Heart right ventricle (tissue), 16 donors: Measurements from ENCODE around the gene AIG1. TPM values are rescaled to one million over a fixed set of nuclear protein-coding genes. Genes with fewer than 3 reads are reported as not detected.
"Not testable (repeated sequence)": the region's sequence is repeated elsewhere in the genome, so short reads cannot be mapped to it uniquely, and the experiment has no call there.

Experiments used
- ATAC-seq, 8 donors: fragments of 200-7000 bp; cut with Tn5 transposase; one replicate each; pipeline ENCODE4 v1.9.1; 2020; ENCODE audit warnings: mild to moderate bottlenecking in 8 of 8, moderate library complexity in 8 of 8, moderate number of reproducible peaks in 1 of 8
- DNase-seq, 2 donors: peaks; one replicate each; pipeline ENCODE4 v3.0.0-alpha.2; 2020
- H3K27ac ChIP-seq, 10 donors: fragments of 200-600 bp; sonication (generic) in 2 of 10; one replicate each; pipeline versions ENCODE4 v1.5.0 to v1.8.0; 2020 to 2022; ENCODE audit warnings: mild to moderate bottlenecking in 3 of 10
- H3K27me3 ChIP-seq, 7 donors: fragments of 200-600 bp; one replicate each; pipeline ENCODE4 v1.8.0; 2021 to 2022; ENCODE audit warnings: mild to moderate bottlenecking in 2 of 7
- H3K36me3 ChIP-seq, 9 donors: fragments of 200-600 bp; sonication (generic) in 1 of 9; one replicate each; pipeline versions ENCODE4 v1.5.0 to v1.8.0; 2020 to 2022; ENCODE audit warnings: mild to moderate bottlenecking in 2 of 9
- H3K4me1 ChIP-seq, 9 donors: fragments of 200-600 bp; sonication (generic) in 1 of 9; one replicate each; pipeline versions ENCODE4 v1.5.0 to v1.8.0; 2020 to 2022; ENCODE audit warnings: mild to moderate bottlenecking in 4 of 9
- H3K4me3 ChIP-seq, 10 donors: fragments of 200-600 bp; sonication (generic) in 2 of 10; one replicate each; pipeline versions ENCODE4 v1.5.0 to v1.8.0; 2020 to 2022; ENCODE audit warnings: mild to moderate bottlenecking in 7 of 10, moderate library complexity in 2 of 10
- H3K9me3 ChIP-seq, 11 donors: fragments of 200-600 bp in 10 of 11; sonication (generic) in 2 of 11; one replicate each; pipeline versions ENCODE4 v1.5.0 to v1.8.0; 2013 to 2022; ENCODE audit warnings: mild to moderate bottlenecking in 2 of 11, control low read depth in 1 of 11, moderate library complexity in 1 of 11
- WGBS, 2 donors: extraction: QIAGEN DNeasy Blood & Tissue Kit; methylation state at CpG; one replicate each; pipeline ENCODE4 v1.1.7; 2013; ENCODE audit warnings: inconsistent platforms in 1 of 2; 5-methylcytosine and 5-hydroxymethylcytosine counted together
- intact Hi-C, 10 donors: fragments of 100-400 bp; cut with DNase I; formaldehyde crosslinking; loops; one replicate each; pipeline versions ENCODE4 v1.11.1 to v1.14.2; 2022
- polyA plus RNA-seq, 2 donors: library from polyadenylated mRNA; stranded (reverse); fragments of 200-250 nt; gene quantifications; one replicate each; pipeline ENCODE4 v1.2.3, GENCODE V29; 2013
- total RNA-seq, 10 donors: library from RNA; stranded (reverse); fragmentation: NEBNext Ultra II Directional in 3 of 10; extraction: Animal tissue kit (Norgen Biotek cat#: 25700) in 3 of 10; gene quantifications; one replicate each; pipeline versions ENCODE4 v1.2.1 to v1.2.4, GENCODE V29; 2021 to 2023
- TF ChIP-seq, protein P1 (sequence below), 9 donors: fragments of 200-600 bp; sonication (generic) in 2 of 9; IDR thresholded peaks; one replicate each; pipeline versions ENCODE4 v1.5.0 to v1.8.0; 2021 to 2022; ENCODE audit warnings: antibody characterized with exemption in 9 of 9, mild to moderate bottlenecking in 5 of 9, moderate library complexity in 1 of 9
- donor health status: Arrhythmogenic right ventricular cardiomyopathy.
- donor health status: ischemic (EF 13 %, LVEDD 7.1; RV severe dilation, severe dysfunction).
- donor health status: healthy with polysubstance abuse.
- donor health status: DM: no; HTN: yes; CAD: no.
- donor health status: DM: no; HTN: no; CAD: no.
- donor health status: ischemic (EF 25% LVEDD 6.9; RV normal size, moderate dysfunction).
- donor health status: ischemic (EF 25% LVEDD 5.7; RV mildly dilated, moderate dysfunction).
- donor health status: healthy.
- donor health status: DM: yes; HTN: yes; CAD: no.
- donor health status: Ischemic cardiomyopathy.
- donor health status: ischemic (EF 35%, LVEDD 5.7; RV mildly dilated, moderate dysfunction).
- donor health status: nonischemic (EF 11% LVEDD 7.7; RV severe dilation, severe dysfunction).
- donor health status: DM: yes; HTN: yes; CAD: no.
- donor health status: PGD.
- donor health status: ischemic (EF 29% LVEDD 5.4; RV normal size, mild dysfunction).
- donor health status: nonischemic (EF 23%, LVEDD 6.1; RV moderate dilation, normal function).

The AIG1 gene
- total and polyA plus RNA-seq, 12 donors: 17.4 to 83.2 (median 66.2) TPM

- H3K27me3 ChIP-seq: no peaks in the 10 kb centered on the region
- H3K4me1 ChIP-seq: peaks cover 0 to 4% (median 0%) of the 10 kb centered on the region in 9 donors
- peaks cover 0 to 6% (median 0%) of the 10 kb centered on the region in 11 donors for H3K9me3 ChIP-seq
- intact Hi-C loops: no loop called here
- H3K4me3 ChIP-seq: no peak overlapping the region
- H3K27ac ChIP-seq: no peak overlapping the region
- WGBS, 2 donors: 73 to 75% methylated on average over 4 of the region's 4 CpGs
- TF ChIP-seq, protein P1, sequence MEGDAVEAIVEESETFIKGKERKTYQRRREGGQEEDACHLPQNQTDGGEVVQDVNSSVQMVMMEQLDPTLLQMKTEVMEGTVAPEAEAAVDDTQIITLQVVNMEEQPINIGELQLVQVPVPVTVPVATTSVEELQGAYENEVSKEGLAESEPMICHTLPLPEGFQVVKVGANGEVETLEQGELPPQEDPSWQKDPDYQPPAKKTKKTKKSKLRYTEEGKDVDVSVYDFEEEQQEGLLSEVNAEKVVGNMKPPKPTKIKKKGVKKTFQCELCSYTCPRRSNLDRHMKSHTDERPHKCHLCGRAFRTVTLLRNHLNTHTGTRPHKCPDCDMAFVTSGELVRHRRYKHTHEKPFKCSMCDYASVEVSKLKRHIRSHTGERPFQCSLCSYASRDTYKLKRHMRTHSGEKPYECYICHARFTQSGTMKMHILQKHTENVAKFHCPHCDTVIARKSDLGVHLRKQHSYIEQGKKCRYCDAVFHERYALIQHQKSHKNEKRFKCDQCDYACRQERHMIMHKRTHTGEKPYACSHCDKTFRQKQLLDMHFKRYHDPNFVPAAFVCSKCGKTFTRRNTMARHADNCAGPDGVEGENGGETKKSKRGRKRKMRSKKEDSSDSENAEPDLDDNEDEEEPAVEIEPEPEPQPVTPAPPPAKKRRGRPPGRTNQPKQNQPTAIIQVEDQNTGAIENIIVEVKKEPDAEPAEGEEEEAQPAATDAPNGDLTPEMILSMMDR (IDR thresholded peaks at IDR 0.05): no peak
- DNase-seq (no peak), ATAC-seq (no peak)
- peaks cover 0 to 7% (median 0%) of the 10 kb centered on the region in 9 donors for H3K36me3 ChIP-seq
Observed at GRCh38 chr6:143301188-143301587, 240.5 kb downstream of the AIG1 start.

DNA sequence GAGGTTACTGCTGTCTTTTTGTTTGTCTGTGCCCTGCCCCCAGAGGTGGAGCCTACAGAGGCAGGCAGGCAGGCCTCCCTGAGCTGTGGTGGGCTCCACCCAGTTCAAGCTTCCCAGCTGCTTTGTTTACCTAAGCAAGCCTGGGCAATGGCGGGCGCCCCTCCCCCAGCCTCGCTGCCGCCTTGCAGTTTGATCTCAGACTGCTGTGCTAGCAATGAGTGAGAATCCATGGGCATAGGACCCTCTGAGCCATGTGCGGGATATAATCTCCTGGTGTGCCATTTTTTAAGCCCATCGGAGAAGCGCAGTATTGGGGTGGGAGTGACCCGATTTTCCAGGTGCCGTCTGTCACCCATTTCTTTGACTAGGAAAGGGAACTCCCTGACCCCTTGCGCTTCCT lies 247.1 kb downstream of the AIG1 start:
- DNase-seq, ATAC-seq, intact Hi-C loops, H3K36me3 ChIP-seq, H3K27me3 ChIP-seq, H3K27ac ChIP-seq, H3K4me1 ChIP-seq, H3K9me3 ChIP-seq, H3K4me3 ChIP-seq: not testable (repeated sequence)
- WGBS, 2 donors: 96 to 98% methylated on average over 8 to 10 of the region's 10 CpGs

- Histone ChIP-seq H3K4me1 (no peaks in the 10 kb centered on the region), H3K4me3 (no peak overlapping the region), H3K9me3 (peaks cover 0 to 17% (median 0%) of the 10 kb centered on the region in 11 donors), H3K27me3 (no peaks in the 10 kb centered on the region), H3K36me3 (no peaks in the 10 kb centered on the region), H3K27ac (no peak overlapping the region)
- 94 to 99% methylated on average over 4 of the region's 4 CpGs for WGBS, 2 donors
- ATAC-seq (no peak), DNase-seq (no peak)
- intact Hi-C loops: no loop called here
- TF ChIP-seq, protein P1 (IDR thresholded peaks at IDR 0.05): no peak
Observed at GRCh38 chr6:143313163-143313562, 252.5 kb downstream of the AIG1 start.

GRCh38 chr6:143321491-143322086 lies 260.9 kb downstream of the AIG1 start:
- WGBS, 2 donors: 94 to 95% methylated on average over 5 of the region's 5 CpGs
- TF ChIP-seq, protein P1 (IDR thresholded peaks at IDR 0.05): no peak
- DNase-seq (no peak), ATAC-seq (no peak)
- Histone ChIP-seq H3K4me3 (no peak overlapping the region), H3K27me3 (no peaks in the 10 kb centered on the region), H3K36me3 (no peaks in the 10 kb centered on the region), H3K27ac (no peak overlapping the region), H3K9me3 (peaks cover 0 to 17% (median 3%) of the 10 kb centered on the region in 11 donors), H3K4me1 (no peaks in the 10 kb centered on the region)
- intact Hi-C loops: no loop called here

DNA sequence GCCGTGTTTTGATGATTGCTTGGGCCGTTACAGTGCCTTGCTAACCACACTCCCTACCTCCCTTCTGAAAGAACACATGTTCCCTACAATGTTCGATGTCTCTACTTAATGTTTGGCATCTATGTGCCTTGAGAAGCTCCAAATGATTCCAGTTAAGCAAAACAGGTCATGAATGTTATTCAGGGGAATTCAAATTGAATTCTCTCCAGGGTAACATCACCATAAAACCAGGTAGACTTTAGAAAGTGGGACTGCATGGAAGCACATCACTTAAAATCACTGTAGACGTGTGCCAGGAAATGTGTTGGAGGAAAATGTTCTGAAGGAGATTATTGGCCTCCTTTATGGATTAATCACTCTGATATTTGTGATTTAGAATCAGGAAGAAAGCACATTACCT lies 261.7 kb downstream of the AIG1 start:
- WGBS, 2 donors: 78 to 82% methylated on average over 4 of the region's 4 CpGs
- intact Hi-C loops: no loop called here
- Histone ChIP-seq H3K27me3 (no peaks in the 10 kb centered on the region), H3K36me3 (no peaks in the 10 kb centered on the region), H3K4me3 (no peak overlapping the region), H3K4me1 (no peaks in the 10 kb centered on the region), H3K9me3 (peaks cover 0 to 17% (median 3%) of the 10 kb centered on the region in 11 donors), H3K27ac (no peak overlapping the region)
- DNase-seq (no peak), ATAC-seq (no peak)
- TF ChIP-seq, protein P1 (IDR thresholded peaks at IDR 0.05): no peak
